Measurements from ENCODE around the gene GPR149. TPM values are rescaled to one million over a fixed set of nuclear protein-coding genes. Genes with fewer than 3 reads are reported as not detected.

The GPR149 gene
- total and polyA plus RNA-seq, 2 donors (not counting 3 experiments of a cell fraction or from before 2014, with no cell fraction given), result not detected

GRCh38 chr3:154378311-154378710 lies 51.7 kb downstream of the GPR149 start:
- TF ChIP-seq POLR2AphosphoS5 (IDR thresholded peaks at IDR 0.05; ENCODE audit: insufficient read depth, low read depth, low read length), result no peak
- no peak for TF ChIP-seq CTCF (IDR thresholded peaks at IDR 0.05; ENCODE audit: extremely low read depth in 1 of 2, insufficient read depth in 1 of 2, low read depth in 1 of 2, low read length in 2 of 2)
- TF ChIP-seq EZH2 (IDR thresholded peaks at IDR 0.05; ENCODE audit: borderline replicate concordance, low read depth, low read length, severe bottlenecking), result no peak
- TF ChIP-seq MAX (IDR thresholded peaks at IDR 0.05; ENCODE audit: insufficient read depth, insufficient read length), result no peak
- TF ChIP-seq MYC (IDR thresholded peaks at IDR 0.05; ENCODE audit: low read depth, low read length), result no peak
- TF ChIP-seq FOS (IDR thresholded peaks at IDR 0.05; ENCODE audit: borderline replicate concordance, insufficient read depth, low read length), result no peak
- no peak for TF ChIP-seq POLR2A (IDR thresholded peaks at IDR 0.05; ENCODE audit: low read depth, low read length)
- no peak for TF ChIP-seq JUN (IDR thresholded peaks at IDR 0.05; ENCODE audit: borderline replicate concordance, insufficient read depth, insufficient read length, low read depth)
- no peak for TF ChIP-seq GATA2 (IDR thresholded peaks at IDR 0.05; ENCODE audit: insufficient read depth, insufficient read length, low read depth, low read length)
- dilution Hi-C loops (cut with MboI; ENCODE audit: extremely low pct_ligation_motif_present, low sequenced_read_pairs) (no loop called here), intact Hi-C loops (cut with micrococcal nuclease) (no loop called here)
- ChIA-PET POLR2A (no interaction called here), CTCF (no interaction called here)
- no peaks in the 10 kb centered on the region for H3K9me1 ChIP-seq (replicated peaks; ENCODE audit: control insufficient read depth, extremely low read depth, insufficient read depth, low read length)
- no TSS peak for BruUV-seq (replicated peaks)
- H3K9me3 ChIP-seq (replicated peaks; ENCODE audit: control insufficient read depth, insufficient read depth, low read length), result no peaks in the 10 kb centered on the region
- H4K20me1 ChIP-seq (replicated peaks; ENCODE audit: control insufficient read depth, extremely low read depth, insufficient read depth, low read length), result no peaks in the 10 kb centered on the region
- H2AFZ ChIP-seq (ENCODE audit: low read depth, low read length), result no peak overlapping the region
- H3K4me3 ChIP-seq (replicated peaks in 1 of 3; ENCODE audit: insufficient read depth in 1 of 3, low read depth in 1 of 3, low read length in 3 of 3), result no peak overlapping the region
- FAIRE-seq (no peak), DNase-seq (ENCODE audit: low read depth, low spot score) (no peak)
- no peaks in the 10 kb centered on the region for H3K36me3 ChIP-seq (ENCODE audit: control insufficient read depth in 2 of 2, extremely low read depth in 1 of 2, insufficient read depth in 2 of 2, low read length in 2 of 2)
- H3K27me3 ChIP-seq (ENCODE audit: control insufficient read depth in 2 of 2, insufficient read depth in 2 of 2, low read length in 2 of 2), result no peaks in the 10 kb centered on the region
- no peak overlapping the region for H3K4me2 ChIP-seq (ENCODE audit: insufficient read depth, low read length)
- H3K4me1 ChIP-seq (ENCODE audit: control insufficient read depth, extremely low read depth, insufficient read depth, low read length), result no peaks in the 10 kb centered on the region
- no peak overlapping the region for H3K9ac ChIP-seq (replicated peaks; ENCODE audit: extremely low read depth, insufficient read depth, low read length)
- no peaks in the 10 kb centered on the region for H3K79me2 ChIP-seq (ENCODE audit: control insufficient read depth, insufficient read depth, low read length)
- H3K27ac ChIP-seq (ENCODE audit: insufficient read depth, low read depth, low read length), result no peak overlapping the region
